ENCODE results near the gene RUNX3. TPM values are rescaled to one million over a fixed set of nuclear protein-coding genes. Genes with fewer than 3 reads are reported as not detected.

Gene RUNX3
- total RNA-seq, 1 donor from 2014 or later = 153 TPM

DNA sequence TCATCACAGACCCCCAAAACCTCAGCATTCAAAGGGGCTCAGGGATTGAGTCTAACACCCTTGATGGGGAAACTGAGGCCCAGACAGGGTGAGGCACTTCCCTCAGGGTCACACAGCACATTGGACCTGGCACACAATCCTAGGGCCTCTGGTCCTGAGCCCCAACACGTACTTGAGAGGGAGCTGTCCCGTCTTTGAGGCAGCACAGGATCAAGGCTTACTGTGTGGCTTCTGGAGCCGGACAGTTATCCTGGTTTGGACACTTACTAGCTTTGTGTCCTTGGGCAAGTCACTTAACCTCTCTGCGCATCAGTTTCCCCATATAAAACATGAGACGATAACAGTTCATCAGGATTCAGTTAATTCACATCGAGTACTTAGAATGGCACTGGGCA is 26.5 kb downstream of the RUNX3 start:
- no peak for TF ChIP-seq CTCF (IDR thresholded peaks at IDR 0.05)
- no peak for ATAC-seq (ENCODE audit: low read depth)
- H3K4me1 Mint-ChIP-seq = peaks cover 23% of the 10 kb centered on the region
- no peak overlapping the region for H3K27ac Mint-ChIP-seq
- H3K27me3 Mint-ChIP-seq = no peaks in the 10 kb centered on the region
- DNase-seq = no peak
- peaks cover 83% of the 10 kb centered on the region for H3K36me3 Mint-ChIP-seq (ENCODE audit: low read depth)
- ChIA-PET POLR2A (no interaction called here), CTCF (no interaction called here)
- H3K9me3 Mint-ChIP-seq = no peaks in the 10 kb centered on the region
- no peak overlapping the region for H3K4me3 Mint-ChIP-seq
- intact Hi-C loops (cut with micrococcal nuclease) = no loop called here

GRCh38 chr1:24903011-24903461 is 27.0 kb downstream of the RUNX3 start:
- POLR2A ChIA-PET = no interaction called here
- no peak for TF ChIP-seq CTCF (IDR thresholded peaks at IDR 0.05)
- intact Hi-C loops (cut with micrococcal nuclease) = no loop called here
- H3K4me1 Mint-ChIP-seq = peaks cover 28% of the 10 kb centered on the region
- DNase-seq (no peak), ATAC-seq (ENCODE audit: low read depth) (no peak)
- CTCF ChIA-PET = no interaction called here
- H3K27me3 Mint-ChIP-seq = no peaks in the 10 kb centered on the region
- peaks cover 80% of the 10 kb centered on the region for H3K36me3 Mint-ChIP-seq (ENCODE audit: low read depth)
- no peak overlapping the region for H3K4me3 Mint-ChIP-seq
- no peak overlapping the region for H3K27ac Mint-ChIP-seq
- no peaks in the 10 kb centered on the region for H3K9me3 Mint-ChIP-seq

- H3K4me1 Mint-ChIP-seq = peaks cover 29% of the 10 kb centered on the region
- no peak for ATAC-seq (ENCODE audit: low read depth)
- H3K9me3 Mint-ChIP-seq = no peaks in the 10 kb centered on the region
- ChIA-PET POLR2A (no interaction called here), CTCF (no interaction called here)
- H3K36me3 Mint-ChIP-seq (ENCODE audit: low read depth) = peaks cover 74% of the 10 kb centered on the region
- intact Hi-C loops (cut with micrococcal nuclease) = no loop called here
- H3K27me3 Mint-ChIP-seq = no peaks in the 10 kb centered on the region
- no peak for DNase-seq
- H3K27ac Mint-ChIP-seq = no peak overlapping the region
- no peak for TF ChIP-seq CTCF (IDR thresholded peaks at IDR 0.05)
- H3K4me3 Mint-ChIP-seq = no peak overlapping the region
Observed at GRCh38 chr1:24902471-24902891, 27.6 kb downstream of the RUNX3 start.

DNA sequence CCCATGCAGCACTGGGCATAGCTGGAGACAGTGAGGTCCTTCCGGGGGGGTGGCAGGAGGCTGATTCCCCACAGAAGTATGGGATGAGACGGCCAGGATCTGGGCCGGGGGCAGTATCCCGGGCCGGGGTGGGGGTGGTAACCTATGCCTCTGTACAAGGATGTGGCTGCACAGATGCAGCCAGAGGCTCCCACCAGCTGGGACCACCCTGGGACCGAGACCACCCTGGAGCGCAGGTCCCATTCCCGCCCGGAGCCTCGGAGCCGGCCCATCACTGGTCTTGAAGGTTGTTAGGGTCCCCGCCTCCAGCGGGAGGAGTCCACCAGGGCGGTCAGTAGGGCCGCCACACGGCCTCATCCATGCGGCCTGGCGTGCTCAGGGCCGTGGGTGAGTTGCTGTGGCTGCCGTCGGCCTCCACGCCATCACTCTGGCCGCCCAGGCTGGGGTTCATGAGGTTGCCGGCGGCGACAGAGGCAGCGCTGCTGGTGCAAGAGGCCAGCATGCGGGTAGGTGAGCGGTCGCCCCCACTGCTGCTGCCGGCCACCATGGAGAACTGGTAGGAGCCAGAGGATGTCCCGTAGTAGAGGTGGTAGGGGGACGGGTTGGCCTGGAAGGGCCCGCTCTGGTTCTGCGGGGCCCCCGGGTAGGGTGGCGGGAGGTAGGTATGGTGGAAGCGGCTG is 28.1 kb downstream of the RUNX3 start:
- Mint-ChIP-seq H3K4me1 (peaks cover 29% of the 10 kb centered on the region), H3K27me3 (no peaks in the 10 kb centered on the region)
- no peak for ATAC-seq (ENCODE audit: low read depth)

More for the DNA sequence above, 28.1 kb downstream of the RUNX3 start:
- POLR2A ChIA-PET = interaction anchor here (0.7 kb wide), 1 partner anchor 28 kb away, joined by 3 read pairs; the partner anchor contains the start of gene RUNX3
- no peak overlapping the region for H3K27ac Mint-ChIP-seq
- peaks cover 70% of the 10 kb centered on the region for H3K36me3 Mint-ChIP-seq (ENCODE audit: low read depth)
- DNase-seq = no peak
- no peak for TF ChIP-seq CTCF (IDR thresholded peaks at IDR 0.05)
- H3K4me3 Mint-ChIP-seq = no peak overlapping the region
- CTCF ChIA-PET = no interaction called here
- intact Hi-C loops (cut with micrococcal nuclease) = no loop called here
- no peaks in the 10 kb centered on the region for H3K9me3 Mint-ChIP-seq

Data from activated B cell treated with CpG ODN at 0.5 μM for 24 hours (primary cell).